HG03060 (cell line): ENCODE data around the gene IL15RA.
"Not testable (repeated sequence)": the region's sequence is repeated elsewhere in the genome, so short reads cannot be mapped to it uniquely, and the experiment has no call there.

Experiments used
- ATAC-seq: cut with Tn5 transposase; IDR thresholded peaks from one replicate; pipeline ENCODE4 v1.9.1; 2021; ENCODE audit warnings: low read depth, moderate number of reproducible peaks; ENCODE audit not compliant: unreplicated experiment

The IL15RA gene

DNA sequence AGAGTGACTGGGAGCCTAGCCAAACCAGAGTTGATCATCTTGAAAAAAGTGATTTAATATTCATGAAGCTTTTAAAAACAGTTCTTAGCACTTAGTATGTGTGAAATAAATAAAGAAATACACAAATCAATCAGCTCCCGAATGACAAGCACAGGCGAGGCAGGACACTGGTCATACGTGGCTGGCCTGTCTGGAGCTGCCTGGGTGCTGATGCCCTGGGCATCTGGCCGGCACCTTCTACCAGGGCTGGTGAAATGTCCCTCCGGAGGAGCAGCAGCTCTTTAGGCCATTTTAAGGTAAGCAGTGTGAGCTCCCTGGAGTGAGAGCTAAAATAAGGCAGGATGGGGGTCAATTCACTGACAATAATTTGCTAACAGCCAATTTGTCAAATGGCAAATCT is 23.7 kb downstream of the IL15RA start:
- ATAC-seq, result no peak

DNA sequence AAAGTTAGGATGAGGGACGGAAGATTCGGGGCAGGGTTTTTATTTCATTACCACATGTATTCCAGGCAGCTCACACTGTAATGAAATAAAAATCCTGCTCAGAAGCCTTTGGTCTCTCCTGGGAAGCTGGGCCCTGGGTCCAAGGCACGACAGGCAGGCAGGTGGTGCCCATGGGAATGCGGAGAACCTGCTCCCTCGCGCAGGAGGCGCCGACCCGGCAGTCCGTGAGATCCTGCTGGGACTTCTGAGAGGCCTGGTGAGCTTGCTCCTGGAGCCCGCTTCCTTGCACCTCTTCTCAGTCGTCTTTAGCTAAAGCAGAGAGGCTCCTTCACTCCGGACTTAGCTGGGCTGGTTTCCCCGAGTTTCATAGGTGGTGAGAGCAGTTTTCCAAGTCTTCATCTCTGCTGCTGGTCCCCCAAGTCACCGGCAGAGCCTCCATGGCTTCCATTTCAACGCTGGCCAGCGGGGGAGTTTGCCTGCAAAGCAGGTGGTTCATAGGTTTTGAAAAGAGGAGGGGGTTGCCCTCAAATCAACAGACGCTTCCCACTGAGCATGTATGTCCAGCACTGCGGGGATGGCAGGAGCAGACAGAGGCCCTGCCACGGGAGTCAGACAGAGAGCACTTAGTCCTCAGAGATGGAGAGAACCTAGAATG is 24.5 kb downstream of the IL15RA start:
- no peak for ATAC-seq

DNA sequence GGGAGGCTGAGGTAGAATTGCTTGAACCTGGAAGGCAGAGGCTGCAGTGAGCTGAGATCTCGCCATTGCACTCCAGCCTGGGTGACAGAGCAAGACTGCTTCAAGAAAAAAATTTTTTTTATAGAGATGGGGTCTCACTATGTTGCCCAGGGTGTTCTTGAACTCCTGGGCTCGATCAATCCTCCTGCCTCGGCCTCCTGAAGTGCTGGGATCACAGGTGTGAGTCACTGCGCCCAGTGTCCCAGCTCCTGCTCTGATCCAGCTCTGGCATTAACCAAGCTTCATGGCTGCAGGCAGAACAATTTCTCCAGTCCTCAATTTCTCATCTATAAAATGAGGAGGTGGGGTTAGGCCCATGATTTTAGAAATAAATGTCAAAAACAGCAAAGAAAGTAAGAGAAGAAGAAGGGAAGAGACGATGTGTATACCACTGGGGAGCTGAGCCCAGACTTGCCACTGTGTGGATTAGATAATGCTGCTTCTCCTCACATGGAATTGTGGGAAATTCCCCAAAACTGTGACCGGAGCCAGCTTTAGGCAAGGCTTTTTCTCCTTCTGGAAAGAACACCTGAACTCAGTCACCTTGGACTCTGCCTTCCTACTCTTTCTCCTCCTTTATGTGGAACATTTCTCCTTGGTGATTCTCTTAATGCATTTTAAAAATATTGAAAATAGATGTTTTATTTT is 25.5 kb downstream of the IL15RA start:
- ATAC-seq, result no peak

DNA sequence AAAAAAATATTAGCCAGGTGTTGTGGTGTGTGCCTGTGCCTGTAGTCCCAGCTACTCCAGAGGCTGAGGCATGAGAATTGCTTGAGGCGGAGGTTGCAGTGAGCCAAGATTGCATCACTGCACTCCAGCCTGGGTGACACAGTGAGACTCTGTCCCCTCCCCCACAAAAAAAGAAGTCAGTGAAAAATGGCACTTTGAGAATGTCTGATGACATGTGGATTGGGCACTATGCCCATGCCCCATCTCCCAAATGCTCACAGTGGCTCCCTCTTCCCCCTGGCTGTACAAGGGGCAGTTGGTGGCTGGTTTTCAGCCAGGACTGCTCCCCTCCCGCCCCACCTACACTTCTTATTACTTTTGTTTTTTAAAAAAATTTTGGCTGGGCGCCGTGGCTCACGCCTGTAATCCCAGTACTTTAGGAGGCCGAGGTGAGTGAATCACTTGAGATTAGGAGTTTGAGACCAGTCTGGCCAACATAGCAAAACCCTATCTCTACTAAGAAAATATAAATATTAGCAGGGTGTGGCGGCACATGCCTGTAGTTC is 26.1 kb downstream of the IL15RA start:
- no peak for ATAC-seq

DNA sequence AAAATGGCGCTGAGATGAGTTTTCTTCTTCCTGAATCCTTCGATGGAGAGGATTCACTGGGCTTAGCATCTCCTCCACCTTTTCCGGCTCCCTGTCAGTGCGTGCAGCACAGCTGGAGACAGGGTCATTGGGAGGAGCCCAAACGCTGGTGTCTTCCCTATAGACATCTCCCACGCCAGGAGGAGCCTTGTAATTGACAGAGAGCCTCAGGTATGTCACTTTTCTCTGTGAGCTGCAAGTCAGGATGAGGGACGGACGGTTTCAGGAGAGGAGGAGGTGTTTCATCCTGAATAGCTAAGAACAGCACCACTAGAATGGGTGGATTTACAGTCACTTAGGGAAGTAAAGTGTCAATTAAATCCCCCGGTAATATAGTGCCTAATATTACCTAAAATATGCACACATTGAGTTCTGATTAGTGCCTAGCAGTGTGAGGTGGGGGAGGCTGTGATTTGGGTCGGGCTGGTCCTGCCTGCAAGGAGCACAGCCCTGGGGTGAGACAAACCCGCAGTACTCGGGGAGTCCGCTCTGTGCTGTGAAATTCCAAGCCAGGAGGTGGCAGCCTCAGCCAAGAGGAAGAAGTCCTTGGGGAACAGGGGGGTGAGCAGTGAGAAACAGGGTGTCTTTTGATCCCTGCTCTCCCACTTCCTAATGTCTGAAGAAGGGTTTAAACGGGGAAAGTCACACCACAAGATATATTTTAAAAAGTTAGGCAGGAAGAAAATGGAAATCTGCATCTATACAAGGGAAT is 28.2 kb downstream of the IL15RA start:
- no peak for ATAC-seq

DNA sequence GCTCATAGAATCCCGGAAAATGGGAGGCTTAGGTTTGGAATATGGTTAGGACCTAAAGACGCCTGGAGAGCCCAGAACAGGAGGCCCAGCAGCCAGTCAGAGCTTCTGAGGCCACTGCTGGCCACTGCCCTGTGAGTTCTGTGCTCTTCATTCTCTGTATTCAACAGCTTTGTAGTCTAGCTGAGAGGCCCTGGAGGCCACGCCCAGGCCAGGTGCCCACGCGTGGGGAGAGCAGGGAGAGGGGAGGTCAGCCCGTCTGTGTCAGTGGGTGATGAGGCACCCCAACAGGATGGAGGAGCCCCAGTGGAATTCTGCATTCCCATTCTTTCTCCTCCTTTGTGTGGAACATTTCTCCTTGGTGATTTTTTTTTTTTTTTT is 29.1 kb downstream of the IL15RA start:
- no peak for ATAC-seq

DNA sequence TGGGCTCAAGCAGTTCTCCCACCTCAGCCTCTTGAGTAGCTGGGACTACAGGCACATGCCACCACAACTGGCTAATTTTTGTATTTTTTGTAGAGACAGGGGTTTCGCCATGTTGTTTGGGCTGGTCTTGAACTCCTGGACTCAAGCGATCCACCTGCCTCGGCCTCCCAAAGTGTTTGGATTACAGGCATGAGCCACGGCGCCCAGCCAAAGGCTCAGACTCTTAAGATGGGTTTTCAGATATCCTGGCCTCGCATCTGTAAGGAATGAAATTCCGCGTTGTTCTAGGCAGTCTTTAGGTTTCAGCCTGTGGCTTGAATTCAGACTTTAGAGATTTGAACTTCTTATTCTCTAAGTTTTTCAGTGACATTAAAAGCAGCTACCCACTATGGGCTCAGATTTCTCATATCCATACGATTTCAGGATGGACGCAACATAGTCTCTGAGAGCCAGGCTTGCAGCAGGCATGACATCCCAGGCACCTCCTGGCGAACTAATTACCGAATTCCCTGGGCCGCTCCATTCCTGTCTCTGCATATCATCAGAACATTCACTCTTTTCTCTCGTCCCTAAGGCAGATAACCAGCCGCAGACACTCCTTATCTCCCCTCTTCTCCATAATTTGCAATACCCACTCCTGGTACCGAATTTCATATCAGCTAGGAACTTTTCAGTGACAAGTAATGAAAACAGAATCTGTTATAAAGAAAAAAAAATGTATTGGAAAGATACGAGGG is 29.7 kb downstream of the IL15RA start:
- ATAC-seq, result no peak

DNA sequence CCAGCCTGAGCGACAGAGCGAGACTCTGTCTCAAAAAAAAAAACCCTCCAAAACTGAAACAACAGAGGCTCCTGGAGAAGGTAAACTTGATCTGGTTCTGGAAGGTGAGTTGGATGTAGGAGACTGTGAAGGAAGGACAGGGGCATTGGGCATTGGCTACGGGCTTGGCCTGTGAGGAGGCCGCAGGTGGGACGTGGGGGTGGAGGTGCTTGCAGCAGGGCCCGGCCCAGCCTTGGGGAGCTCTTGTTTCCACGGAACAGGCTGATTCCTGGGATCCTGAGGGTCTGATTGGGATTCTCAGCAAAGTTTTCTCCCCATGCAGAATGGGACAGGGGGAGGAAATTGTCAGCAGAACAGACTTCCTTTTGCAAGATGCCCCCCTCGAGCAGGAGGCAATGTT is 30.6 kb downstream of the IL15RA start:
- ATAC-seq, result no peak

DNA sequence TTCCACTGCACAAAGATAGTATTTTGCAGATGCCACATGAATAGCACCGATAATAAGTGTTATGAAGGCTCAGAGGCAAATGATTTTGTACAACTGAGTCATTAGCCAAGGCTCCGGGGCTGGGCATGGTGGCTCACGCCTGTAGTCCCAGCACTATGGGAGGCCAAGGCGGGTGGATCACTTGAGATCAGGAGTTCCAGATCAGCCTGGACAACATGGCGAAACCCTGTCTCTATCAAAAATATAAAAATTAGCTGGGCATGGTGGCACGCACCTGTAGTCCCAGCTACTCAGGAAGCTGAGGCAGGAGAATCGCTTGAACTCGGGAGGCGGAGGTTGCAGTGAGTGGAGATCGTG is 30.9 kb downstream of the IL15RA start:
- ATAC-seq, result not testable (repeated sequence)

DNA sequence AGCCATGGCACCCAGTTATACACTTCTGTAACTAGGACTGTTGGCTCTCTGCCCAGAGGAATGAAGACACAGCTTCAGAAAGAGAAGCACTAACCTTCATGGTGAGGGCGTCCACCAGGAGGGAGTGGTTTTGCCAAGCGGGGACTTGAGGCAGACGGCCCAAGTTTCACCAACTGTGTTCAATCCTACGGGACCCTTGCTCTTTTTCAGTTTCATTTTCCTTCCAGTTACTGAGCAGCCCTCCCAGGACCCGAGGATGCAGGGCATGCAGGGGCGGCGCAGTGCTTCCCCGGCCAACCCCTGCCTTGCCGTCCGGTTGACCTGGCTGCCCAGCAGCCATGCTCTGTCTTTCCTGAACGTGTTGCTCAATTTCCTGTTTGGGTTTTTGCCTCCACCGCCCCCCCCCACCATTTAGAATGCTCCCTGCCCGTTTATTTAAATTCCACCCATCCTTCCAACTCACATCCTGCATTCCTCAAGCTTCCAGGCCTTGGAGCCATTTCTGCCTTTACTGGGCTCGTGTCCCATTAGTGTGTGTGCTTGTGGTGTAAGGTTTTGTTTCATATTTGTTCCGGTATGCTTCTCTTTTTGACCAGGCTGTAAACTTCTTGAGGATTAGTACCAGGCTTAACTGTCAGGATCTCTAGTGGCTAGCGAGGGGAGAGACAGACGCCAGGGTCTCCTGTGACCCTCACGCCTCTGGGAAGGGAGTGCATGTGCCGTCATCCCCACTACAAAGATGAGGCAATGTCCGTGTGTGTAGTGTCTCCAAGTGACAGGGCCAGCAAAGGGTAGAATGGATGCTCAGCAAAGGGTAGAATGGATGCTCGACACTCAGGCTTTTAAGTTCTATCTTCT is 31.6 kb downstream of the IL15RA start:
- ATAC-seq, result no peak

DNA sequence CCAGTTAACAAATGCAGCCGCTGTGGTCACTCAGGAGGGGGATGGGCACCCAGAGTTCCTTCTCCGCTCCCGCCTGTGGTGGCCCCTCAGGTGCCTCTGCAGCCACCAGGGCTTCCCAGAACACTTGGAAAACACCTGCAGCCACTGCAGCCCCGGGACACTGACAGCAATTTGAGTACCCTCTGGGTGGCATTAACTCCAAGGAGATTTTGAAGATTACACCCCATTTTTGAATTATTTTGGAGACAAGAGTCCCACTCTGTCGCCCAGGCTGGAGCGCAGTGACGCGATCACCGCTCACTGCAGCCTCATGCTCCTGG is 32.2 kb downstream of the IL15RA start:
- ATAC-seq, result no peak

DNA sequence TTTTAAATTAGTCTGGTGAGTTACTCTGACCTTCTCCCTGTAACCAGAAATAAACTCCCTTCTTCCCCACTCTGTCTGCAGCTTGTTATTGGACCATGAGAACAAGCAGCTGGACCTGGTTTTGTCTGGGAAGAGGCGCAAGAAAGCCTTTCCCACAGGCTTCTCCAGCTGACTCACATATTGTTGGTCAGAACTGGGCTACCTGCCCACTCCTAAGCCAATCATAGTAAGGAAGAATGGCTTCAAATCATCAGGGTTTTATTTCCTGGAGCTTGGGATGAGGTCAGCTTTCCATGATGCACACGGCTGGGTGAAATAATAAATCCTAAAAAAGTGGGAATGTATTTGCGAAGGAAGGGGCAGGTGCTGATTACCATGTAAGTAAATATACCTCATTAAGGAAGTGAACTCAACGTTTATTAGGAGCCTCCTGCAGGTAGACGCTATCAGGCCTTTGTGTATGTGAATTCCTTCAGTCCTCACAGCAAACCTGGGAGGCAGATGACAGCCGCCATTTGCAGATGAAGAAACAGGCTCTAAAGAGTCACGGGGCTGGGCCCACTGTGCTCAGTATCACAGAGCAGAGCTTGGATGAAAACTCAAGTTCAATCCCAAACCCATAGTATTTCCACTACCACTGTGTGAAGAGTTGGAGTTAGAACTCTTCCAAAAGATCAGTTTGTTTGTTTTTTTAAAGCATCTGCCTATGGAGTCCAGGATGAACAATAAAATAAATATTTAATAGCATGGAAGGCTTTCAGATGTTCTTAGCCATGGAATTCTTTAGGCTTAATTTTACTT is 32.8 kb downstream of the IL15RA start:
- ATAC-seq, result no peak

DNA sequence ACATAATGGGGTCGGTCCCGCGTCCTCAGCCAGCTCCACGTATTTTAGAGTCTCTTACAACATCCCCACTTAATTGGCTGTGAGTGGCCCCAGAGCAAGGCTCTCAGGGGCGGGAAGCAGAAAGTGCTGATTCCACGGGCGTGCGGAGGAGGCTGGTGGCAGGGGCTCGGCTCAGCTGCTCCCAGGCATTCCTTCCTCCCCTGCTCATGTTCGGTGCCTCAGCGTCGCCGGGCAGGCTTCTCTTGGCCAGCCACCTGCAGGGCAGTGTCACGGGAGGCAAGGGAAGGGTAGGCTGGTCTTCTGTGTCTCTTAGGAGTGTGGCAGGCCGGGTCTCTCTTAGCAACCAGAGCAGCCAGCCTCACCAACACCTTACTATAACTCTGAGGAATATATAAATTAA is 33.8 kb downstream of the IL15RA start:
- ATAC-seq, result no peak

DNA sequence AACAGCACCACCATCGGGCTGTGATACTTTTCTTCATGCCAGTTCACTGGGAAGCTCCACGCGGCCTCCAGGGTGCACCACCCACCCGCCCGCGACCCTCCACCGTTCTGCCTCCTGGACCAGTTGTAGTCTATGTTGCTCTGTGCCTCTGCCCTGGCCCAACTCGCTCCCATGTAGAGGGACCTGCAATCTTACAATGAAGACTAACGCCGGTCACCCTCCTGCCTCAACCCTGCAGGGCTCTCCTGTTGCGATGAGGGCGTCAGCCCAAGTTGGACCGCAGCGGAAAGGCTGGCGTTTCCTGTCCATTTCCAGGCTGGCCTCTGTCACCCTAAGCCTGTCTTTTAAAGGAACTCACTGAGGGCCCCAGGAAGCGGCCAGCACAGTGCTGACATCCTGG is 34.9 kb downstream of the IL15RA start:
- ATAC-seq, result no peak

DNA sequence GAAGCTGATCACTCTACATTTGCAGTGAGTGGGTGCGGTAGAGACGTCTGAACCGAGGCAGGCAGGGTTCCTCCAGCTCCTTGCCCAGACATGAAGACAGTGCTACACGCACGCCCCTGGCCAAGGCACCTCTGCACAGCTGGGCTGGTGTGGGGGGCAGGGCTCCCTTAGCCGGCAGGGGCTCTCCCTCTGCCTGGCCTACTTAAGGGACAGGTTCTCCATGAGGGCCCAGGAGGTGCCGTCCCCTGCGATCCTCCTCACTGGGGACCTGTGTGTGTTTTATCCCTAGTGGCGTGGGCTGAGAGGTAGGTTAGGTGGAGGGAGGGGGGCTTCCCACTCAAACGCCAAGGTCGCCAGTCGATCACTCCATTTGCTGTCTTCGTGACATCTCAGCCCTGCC is 35.3 kb downstream of the IL15RA start:
- ATAC-seq, result no peak

DNA sequence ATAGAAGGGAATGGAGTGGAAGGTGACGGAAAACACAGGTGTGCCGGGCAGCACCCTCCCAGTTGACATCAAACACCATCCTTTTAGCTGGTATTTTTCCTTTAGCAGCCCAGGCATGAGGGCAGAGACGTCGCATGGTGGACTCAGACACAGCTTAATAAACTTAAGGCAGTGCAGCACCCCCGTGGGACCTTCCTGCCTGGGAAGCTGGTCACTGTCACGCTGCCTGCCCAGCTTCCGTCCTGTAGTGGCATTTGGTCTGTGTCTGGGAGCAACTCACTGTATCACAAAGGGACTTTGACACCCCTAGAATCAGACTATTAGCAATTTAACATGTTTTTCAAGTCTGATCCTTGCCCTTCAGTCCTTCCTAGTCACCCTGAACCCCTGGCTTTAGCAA is 35.8 kb downstream of the IL15RA start:
- ATAC-seq, result no peak

DNA sequence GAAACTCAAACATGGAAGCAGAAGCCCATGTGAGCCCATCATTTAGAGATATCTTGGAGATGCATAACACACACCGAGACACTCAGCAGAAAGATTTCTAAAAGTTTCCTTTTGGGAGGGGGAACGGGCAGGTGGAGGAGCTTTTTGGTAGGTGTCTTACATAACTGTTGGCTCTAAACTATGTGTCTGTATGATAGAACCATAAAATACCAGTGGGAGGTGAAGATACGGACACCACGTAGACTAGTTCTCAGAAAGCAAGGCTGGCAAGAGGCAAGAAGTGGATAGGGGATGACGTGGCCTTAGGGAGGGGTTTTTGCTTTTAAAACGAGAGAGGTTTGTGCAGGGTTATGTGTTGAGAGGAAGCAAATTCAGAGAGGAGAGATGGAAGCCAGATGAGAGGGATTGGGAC is 36.5 kb downstream of the IL15RA start:
- ATAC-seq, result no peak

DNA sequence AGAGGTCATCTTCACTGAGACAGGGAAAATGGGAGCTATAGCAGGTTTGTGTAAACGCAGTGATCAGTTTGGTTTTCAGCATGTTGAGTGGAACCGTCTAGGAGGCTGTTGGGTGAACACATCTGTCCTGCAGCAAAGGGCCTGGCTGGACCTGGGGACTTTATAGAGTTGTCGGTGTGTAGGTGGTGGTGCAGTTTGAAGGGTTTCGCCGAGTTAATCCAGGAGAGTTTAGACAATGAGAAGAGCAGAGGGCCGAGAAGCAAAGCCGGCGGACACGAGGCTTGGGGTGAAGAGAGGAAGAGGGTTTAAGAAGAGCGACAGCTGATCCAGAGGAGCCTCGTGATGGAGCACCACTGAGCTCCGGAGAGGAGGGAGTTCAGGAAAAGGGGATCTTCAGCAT is 39.1 kb downstream of the IL15RA start:
- ATAC-seq, result no peak

DNA sequence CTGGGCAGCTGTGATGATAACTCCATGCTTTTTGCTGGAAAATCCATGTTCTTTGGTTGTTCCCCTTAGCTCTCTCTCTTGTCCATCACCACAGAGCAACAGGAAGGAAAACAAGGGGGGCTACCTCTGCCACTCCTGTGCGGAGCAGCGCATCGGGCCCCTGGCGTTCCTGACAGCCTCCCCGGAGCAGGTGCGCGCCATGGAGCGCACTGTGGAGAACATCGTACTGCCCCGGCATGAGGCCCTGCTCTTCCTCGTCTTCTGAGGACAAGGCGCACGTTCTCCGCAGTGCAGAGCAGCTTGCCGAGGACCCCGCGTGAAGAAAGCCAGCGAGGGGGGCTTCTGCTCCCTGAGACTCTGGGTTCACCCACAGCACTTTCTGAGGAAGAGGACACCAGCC is 40.3 kb downstream of the IL15RA start:
- no peak for ATAC-seq
